ENCODE results near the gene MYLK3. TPM values are rescaled to one million over a fixed set of nuclear protein-coding genes. Genes with fewer than 3 reads are reported as not detected.

Gene MYLK3
- total and polyA plus RNA-seq, 3 donors from 2014 or later, result 18.4 to 88.8 (median 63.4) TPM

DNA sequence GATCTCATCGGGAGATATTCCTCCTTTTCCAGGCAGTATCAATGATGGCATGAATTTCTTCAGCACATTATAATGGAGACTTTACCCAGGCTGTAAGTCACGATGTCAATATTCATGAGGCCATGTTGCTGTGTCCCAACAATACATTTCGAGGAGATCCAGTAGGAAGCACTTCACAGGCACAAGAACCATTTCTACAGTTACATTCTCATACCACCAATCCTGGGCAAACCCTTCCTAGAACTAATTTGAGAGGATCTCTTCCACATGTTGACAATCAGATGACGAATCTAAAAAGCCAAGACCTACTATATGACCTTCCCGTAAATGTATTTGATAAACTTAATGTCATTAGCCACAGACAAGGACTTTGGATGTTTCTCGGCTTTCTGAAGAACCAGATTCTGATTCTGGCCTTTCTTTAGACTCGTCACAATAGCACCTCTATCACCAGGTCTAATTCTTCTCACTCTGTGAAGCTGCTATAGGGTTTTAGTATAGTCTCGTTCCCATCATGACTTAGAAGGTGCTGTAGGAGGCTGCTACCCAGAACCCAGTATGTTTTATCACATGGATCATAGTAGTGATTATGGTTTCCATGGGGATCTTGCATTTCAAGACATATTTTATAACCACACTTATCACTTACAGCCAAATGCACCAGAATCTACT, 42.6 kb upstream of the MYLK3 start:
- intact Hi-C loops (cut with DNase I; ENCODE audit: low total_unique reads), result no loop called here
- TF ChIP-seq, protein P1, sequence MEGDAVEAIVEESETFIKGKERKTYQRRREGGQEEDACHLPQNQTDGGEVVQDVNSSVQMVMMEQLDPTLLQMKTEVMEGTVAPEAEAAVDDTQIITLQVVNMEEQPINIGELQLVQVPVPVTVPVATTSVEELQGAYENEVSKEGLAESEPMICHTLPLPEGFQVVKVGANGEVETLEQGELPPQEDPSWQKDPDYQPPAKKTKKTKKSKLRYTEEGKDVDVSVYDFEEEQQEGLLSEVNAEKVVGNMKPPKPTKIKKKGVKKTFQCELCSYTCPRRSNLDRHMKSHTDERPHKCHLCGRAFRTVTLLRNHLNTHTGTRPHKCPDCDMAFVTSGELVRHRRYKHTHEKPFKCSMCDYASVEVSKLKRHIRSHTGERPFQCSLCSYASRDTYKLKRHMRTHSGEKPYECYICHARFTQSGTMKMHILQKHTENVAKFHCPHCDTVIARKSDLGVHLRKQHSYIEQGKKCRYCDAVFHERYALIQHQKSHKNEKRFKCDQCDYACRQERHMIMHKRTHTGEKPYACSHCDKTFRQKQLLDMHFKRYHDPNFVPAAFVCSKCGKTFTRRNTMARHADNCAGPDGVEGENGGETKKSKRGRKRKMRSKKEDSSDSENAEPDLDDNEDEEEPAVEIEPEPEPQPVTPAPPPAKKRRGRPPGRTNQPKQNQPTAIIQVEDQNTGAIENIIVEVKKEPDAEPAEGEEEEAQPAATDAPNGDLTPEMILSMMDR (IDR thresholded peaks at IDR 0.05), result no peak
- TF ChIP-seq POLR2A (IDR thresholded peaks at IDR 0.05), result no peak
- no peaks in the 10 kb centered on the region for H3K4me1 ChIP-seq
- no peaks in the 10 kb centered on the region for H3K36me3 ChIP-seq (ENCODE audit: low read depth, missing control alignments)
- 60 to 71% methylated on average over 8 of the region's 8 CpGs for WGBS, 2 donors
- no peak overlapping the region for H3K27ac ChIP-seq
- no peak overlapping the region for H3K4me3 ChIP-seq
- H3K9me3 ChIP-seq, result no peaks in the 10 kb centered on the region
- no peak for DNase-seq
- H3K27me3 ChIP-seq, result no peaks in the 10 kb centered on the region

DNA sequence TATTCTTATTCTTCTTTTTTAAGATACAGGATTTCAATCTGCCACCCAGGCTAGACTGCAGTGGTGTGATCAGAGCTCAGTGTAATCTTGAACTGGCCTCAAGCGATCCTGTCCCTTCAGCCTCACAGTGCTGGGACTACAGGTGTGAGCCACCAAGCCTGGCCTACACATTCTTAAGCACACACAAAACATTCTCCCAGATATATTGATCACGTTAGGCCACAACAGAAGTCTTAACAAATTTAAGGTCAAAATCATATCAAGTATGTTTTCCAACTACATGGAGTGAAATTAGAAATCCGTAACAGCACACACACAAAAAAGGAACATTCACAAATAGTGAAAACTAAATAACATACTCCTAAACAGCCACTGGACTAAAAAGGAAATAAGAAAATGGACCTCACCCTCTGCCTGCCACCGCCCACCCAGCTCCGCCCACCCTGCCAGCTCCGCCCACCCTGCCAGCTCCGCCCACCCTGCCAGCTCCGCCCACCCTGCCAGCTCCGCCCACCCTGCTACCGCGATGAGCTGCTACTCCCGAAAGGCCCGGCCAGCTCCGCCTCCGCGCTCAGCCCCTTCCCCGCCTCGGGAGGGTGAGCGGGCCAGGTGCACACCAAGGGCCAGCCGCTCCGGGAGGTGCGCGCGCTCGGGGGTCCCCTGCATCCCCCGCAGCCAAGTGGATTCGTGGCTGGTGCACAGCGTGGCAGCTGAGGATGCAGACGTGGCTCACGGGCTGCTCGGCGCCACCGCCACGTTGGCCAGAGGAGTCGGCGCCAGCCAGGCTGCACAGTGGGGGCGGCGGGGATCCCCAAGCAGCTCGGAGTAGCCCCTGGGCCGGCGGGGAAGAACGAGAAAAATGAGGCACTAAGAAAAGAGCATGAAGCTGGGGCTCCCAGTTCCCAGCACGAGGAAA, 41.6 kb upstream of the MYLK3 start:
- 5 to 8% methylated on average over 32 to 43 of the region's 43 CpGs for WGBS, 2 donors
- intact Hi-C loops (cut with DNase I; ENCODE audit: low total_unique reads), result no loop called here
- no peaks in the 10 kb centered on the region for H3K4me1 ChIP-seq
- H3K4me3 ChIP-seq, result peak overlapping the region; percentile 59 to 69
- no peak overlapping the region for H3K27ac ChIP-seq
- H3K36me3 ChIP-seq (ENCODE audit: low read depth, missing control alignments), result no peaks in the 10 kb centered on the region
- no peaks in the 10 kb centered on the region for H3K27me3 ChIP-seq
- no peaks in the 10 kb centered on the region for H3K9me3 ChIP-seq
- TF ChIP-seq POLR2A (IDR thresholded peaks at IDR 0.05), result no peak
- TF ChIP-seq, protein P1 (IDR thresholded peaks at IDR 0.05), result no peak
- DNase-seq, result peak; percentile 79

DNA sequence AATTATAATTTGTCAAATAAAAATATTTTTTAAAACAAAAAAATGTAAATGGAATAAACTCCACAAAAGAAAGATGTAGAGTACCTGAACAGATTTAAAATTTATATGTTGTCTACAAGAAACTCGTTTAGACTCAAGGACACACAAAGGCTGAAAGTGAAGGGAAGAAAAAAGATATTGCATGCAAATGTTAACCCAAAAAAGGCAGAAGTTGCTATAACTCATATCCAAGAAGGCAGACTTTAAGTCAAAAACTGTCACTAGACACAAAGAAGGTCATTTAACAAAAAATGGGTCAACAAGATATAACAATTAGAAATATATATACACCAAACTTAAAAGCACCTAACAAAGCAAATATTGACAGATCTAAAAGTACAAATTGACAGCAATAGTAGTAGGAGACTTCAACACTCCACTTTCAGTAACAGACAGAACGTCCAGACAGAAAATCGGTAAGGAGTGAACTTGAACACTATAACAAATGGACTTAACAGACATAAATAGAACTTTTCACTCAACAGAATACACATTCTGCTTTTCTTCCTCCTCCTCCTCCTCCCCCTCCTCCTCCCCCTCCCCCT, 40.8 kb upstream of the MYLK3 start:
- WGBS, 2 donors, result 45 to 49% methylated on average over 3 of the region's 3 CpGs

DNA sequence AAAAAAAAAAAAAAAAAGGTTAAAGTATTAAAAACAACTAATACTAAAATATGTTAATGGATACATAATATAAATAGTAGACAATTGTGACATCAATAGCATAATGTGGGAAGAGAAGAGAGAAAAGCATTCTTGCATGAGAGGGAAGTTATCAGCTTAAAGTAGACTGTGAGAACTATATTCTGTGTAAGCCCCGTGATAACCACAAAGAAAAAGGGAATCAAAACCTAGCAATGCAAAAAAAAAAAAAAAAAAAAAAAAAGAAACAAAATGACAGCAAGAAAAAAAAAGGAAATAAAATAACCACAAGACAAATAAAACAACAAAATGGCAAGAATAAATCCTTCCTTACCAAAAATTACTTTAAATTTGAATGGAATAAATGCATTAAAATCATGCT, 39.8 kb upstream of the MYLK3 start:
- Histone ChIP-seq H3K4me1 (no peaks in the 10 kb centered on the region), H3K4me3 (no peak overlapping the region), H3K9me3 (no peaks in the 10 kb centered on the region), H3K36me3 (ENCODE audit: low read depth, missing control alignments) (no peaks in the 10 kb centered on the region), H3K27me3 (no peaks in the 10 kb centered on the region), H3K27ac (no peak overlapping the region)
- intact Hi-C loops (cut with DNase I; ENCODE audit: low total_unique reads), result no loop called here
- DNase-seq, result no peak
- no peak for TF ChIP-seq POLR2A (IDR thresholded peaks at IDR 0.05)
- TF ChIP-seq, protein P1 (IDR thresholded peaks at IDR 0.05), result no peak
- WGBS, 2 donors, result 88 to 89% methylated on average over 1 of the region's 1 CpG

More for the DNA sequence above, 40.8 kb upstream of the MYLK3 start:
- Histone ChIP-seq H3K9me3 (no peaks in the 10 kb centered on the region), H3K36me3 (ENCODE audit: low read depth, missing control alignments) (no peaks in the 10 kb centered on the region), H3K27ac (no peak overlapping the region), H3K4me3 (no peak overlapping the region), H3K27me3 (no peaks in the 10 kb centered on the region), H3K4me1 (no peaks in the 10 kb centered on the region)
- no peak for DNase-seq
- intact Hi-C loops (cut with DNase I; ENCODE audit: low total_unique reads), result no loop called here
- TF ChIP-seq, protein P1 (IDR thresholded peaks at IDR 0.05), result no peak
- no peak for TF ChIP-seq POLR2A (IDR thresholded peaks at IDR 0.05)
